Posterior cingulate gyrus (tissue), 11 donors: ENCODE data around the gene CEP128.
"Not testable (repeated sequence)": the region's sequence is repeated elsewhere in the genome, so short reads cannot be mapped to it uniquely, and the experiment has no call there.

Source experiments
- DNase-seq, 10 donors: peaks; one replicate each; pipeline versions ENCODE4 v3.0.0 to v3.0.0-alpha.2; 2020 to 2021; ENCODE audit warnings: mixed read lengths in 3 of 10
- intact Hi-C: fragments of 100-400 bp; cut with DNase I; formaldehyde crosslinking; loops from one replicate; pipeline ENCODE4 v1.15.1; 2023

The CEP128 gene

DNA sequence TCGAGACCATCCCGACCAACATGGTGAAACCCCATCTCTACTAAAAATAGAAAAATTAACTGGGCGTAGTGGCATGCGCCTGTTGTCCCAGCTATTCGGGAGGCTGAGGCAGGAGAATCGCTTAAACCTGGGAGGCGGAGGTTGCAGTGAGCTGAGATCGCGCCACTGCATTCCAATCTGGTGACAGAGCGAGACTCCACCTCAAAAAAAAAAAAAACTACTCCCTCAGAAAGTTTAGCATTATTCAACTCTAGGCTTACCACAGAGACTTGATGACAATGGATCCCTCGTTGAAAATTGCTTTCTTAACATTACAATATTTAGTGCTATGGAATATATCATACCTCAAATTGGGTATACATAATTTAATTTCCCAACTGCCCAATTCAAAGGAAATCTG is 29.5 kb downstream of the CEP128 start:
- intact Hi-C loops, DNase-seq: not testable (repeated sequence)

DNA sequence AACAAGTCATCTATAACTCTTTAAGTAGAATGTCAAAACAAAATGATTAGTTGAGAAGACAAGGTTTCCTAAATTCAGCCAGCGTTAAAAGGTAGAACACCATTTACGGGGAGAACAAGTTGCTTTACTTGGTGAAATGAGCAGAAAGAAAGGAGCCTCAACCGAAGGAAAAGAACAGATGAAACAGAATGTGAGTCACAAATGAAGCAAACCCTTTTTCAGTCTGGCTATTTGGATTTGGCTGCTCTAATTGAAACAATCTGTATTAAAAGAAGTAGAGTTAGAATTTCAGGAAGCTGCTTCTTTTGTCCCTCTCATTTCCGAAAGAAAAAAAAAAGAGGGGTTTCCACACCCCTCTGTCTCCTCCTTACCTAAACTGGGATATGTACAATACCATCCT is 34.6 kb downstream of the CEP128 start:
- DNase-seq, result no peak
- intact Hi-C loops, result no loop called here

DNA sequence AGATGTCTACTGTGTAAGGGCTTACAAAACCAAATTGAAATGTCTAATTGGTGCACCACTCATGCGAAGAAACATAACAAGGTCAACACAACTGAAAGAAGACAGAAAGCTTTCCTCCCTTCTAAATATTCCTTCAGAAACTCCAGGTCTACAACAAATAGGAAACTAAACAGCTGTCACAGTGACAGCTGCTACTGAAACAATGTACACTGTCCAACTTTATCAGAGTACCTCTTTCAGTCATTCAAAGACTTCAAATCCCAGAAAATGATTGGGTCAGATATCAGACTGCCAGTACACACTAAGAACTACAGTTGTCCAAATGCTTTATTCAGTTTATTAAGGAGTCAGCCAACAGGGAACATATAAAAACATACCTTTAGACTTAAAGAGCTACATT is 35.2 kb downstream of the CEP128 start:
- no peak for DNase-seq
- intact Hi-C loops, result no loop called here

DNA sequence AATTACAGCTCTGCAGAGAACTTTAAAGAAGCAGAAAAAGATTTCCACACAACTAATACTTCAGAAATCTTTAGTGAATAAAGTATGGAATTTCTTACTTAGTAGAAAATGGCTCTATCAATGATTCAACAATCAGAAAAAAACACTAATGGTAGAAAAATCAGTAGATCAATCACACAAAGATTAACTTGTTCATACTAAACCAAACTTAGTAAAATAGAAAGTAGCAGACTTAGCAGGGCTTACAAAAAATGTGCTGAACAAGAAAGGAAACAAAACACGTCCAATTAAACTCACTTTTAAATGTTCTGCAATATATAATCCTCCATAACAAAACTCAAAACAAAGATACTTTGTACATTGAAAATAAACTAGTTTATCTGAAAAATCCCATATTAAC is 38.9 kb downstream of the CEP128 start:
- intact Hi-C loops, result no loop called here
- DNase-seq, result no peak

DNA sequence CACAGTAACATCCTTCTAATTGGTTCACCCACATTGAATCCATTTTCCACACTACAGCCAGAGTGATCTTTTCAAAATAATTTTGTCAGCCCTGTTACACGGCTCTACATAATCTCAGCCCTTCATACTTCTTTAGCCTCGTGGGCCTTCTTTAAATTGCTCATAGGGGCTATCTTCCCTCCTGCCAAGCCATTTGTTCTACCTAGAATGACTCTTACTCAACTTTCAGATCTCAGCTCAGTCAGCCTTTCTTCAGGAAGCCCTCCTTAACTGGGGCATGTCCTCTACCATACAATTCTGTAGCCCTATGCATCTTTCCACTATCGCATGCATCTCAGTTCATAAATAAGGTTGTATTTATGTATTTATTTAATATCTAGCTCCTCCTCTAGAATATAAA is 39.7 kb downstream of the CEP128 start:
- intact Hi-C loops, result no loop called here
- no peak for DNase-seq

DNA sequence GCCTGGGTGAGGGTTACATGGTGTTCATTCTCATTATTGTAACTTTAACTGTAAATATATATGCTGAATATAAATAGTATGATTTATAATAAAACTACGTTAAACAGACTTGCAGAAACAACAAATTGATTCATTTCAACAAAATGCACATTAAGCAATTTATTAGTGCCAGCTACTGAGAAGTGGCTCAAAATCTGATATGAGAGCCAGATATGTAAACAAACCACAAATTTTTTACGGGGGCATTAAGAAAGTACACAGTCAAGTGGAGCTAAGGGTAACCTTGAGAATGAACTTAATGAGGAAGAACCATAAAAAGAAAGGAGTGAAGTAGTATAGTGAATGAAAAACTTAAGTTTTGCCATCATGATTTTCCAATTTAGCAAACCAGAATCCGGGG is 40.3 kb downstream of the CEP128 start:
- intact Hi-C loops, result no loop called here
- no peak for DNase-seq

DNA sequence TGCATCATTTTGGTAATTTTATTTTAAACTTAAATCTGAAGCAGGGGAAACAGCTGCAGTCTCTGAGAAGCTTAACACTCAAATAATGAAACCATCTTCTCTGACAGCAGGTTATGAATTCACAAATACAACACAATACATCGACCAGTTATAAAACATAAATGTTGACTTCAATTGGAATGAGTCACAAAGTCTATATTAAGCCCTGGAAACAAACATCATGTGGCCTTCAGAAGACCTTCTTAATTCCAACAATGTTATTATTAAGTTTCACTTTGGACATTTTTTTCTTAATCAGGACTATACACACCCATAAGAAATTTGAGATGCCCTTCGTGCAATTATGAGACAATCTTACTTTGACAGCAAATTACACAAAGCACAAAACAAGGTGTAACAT is 68.9 kb downstream of the CEP128 start:
- DNase-seq, result no peak
- intact Hi-C loops, result no loop called here

DNA sequence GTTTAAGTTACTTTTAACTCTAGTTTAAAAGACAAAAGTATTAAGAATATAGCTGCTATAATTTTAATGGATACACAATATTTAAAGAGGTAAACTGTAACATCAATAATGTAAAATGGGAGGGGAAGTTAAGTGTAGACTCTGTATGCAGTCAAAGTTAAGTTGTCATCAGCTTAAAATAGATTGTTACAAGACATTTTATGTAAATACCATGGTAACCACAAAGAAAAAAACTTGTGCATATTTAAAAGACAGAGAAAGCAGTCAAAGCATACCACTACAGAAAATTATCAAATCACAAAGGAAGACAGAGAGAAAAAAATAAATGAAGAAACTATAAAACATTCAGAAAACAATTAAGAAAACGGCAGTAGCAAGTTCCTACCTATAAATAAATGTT is 73.3 kb downstream of the CEP128 start:
- DNase-seq, result no peak
- intact Hi-C loops, result no loop called here

DNA sequence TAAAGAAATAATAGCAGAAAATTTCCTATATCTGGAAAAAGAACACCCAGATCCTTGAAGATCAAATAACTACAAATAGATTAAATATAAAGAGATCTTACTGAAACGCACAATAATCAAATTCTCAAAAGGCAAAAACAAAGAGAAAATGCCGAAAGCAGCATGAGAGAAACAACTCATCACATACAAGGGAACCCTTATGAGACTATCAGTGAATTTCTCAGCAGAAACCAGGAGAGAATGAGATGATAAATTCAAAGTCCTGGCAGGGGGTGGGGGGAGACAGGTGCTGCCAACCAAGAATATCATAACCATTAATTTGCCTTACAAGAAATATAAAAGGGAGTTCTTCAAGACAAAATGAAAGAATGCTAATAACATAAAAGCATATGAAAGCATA is 73.7 kb downstream of the CEP128 start:
- intact Hi-C loops, result no loop called here
- no peak for DNase-seq

DNA sequence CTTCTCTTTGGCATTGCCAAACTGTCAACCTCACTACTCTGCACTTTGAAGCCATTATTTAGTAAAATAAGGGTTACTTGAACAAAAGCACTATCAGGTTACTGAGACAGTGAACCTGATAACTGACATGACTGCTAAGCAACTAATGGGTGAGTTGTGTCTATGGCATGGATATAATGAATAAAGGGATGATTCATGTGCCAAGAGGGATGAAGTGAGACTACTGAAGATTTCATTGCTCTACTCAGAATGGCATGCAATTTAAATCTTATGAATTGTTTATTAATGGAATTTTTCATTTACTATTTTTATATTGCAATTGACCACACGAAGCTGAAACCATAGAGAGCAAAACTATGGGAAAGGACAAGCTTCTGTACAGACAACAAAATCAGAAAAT is 74.4 kb downstream of the CEP128 start:
- intact Hi-C loops, result no loop called here
- DNase-seq, result no peak

DNA sequence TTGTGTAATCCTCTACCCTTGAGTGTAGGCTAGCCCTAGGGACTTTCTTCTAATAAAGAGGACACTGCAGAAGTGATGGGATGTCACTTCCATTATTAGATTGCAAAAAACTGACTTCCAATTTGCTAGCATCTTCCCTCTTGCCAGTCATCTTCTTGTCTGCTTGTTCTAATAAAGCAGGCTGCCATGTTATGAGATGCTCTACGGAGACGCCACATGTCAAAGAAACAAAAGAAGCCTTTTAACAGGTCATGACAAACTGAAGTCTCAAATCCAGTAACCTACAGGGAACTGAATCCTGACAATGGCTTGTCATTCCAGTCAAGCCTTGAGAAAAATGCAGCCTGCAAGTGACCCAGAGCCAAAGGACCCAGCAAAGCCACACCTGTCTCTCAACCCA is 76.0 kb downstream of the CEP128 start:
- intact Hi-C loops, result no loop called here
- no peak for DNase-seq

DNA sequence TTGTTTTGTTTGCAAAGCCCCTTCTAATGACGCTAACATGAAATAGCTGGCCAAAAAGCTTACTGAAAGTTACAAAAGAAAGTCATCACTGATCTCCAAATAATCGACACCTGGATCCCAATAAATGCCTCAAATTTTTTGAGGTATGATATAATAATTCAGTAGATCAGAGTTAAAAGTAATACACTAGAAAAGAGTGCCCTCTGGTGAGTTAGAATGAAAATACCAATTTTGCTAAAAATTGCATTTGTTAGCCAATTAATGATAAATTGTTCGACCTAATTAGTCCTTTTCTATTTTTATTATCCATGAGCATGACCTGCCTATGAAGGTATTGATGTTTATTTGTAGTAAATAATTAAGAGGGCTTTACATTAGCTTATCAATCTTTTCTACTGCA is 78.6 kb downstream of the CEP128 start:
- intact Hi-C loops, result no loop called here
- no peak for DNase-seq

DNA sequence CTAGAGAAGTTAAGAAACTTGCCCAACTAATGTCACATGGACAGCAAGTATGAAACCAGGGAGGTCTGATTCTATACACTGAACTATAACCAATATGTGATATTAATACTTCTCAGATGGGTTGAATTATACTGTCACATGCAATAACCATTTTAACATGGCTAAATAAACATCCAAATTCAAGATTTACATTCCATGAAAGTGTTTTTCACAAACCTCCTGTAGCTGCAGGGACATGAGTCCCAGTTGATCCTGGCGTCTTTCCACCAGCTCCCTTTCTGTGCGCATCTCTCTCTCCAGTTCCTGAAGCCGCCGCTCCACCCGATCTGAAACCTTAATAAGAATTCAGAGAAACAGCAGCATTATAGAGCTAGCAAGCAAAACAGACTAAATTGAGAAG is 79.0 kb downstream of the CEP128 start:
- DNase-seq, result no peak
- intact Hi-C loops, result no loop called here

DNA sequence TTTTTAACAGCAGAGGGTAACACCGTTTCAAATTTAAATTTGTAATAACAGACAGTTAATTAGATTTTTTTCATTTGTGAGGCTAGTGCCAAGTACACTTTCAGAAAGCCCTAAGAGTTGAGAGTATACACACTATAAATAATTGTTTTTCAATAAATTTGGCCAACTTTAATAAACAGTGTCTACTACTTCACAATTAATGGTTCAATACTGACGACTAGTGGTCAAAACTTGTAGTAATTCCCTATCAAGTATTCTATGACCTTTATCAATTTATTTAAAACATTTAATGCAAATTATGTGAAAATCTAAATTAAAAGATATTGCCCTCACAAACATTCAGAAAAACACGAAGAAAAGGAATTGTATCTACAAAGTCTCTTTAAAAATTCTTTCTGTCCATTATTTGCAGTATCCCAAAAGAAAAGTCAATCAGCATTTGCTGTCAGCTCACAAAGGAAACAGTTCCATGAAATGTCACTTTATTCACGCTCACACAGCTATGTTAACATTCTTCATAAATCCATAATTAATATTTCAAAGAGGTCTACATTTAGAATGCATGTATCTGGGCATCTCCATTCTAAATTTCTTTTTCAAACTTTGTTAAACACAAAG is 91.2 kb downstream of the CEP128 start:
- no peak for DNase-seq
- intact Hi-C loops, result loop anchor here (1.0 kb wide), 1 partner anchor 794 kb away; no protein-coding TSS in a partner anchor

DNA sequence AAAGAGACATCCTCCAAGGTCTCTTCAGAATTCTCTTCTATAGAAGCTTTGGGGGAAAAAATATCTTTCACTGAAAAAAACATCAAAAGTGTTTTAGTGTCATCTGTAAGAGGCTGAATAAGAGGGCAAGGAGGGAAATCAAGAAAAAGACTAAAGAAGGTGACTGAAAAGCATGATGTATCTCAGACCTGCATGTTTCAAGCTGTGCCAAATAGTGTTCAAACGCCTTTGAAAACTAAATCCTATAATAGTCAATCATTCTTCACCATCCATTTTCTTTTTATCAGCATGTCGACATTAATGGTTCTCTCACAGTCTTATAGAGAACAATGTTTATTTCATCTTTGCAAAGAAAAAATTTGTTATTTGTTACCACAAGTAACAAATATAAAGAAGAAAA is 94.5 kb downstream of the CEP128 start:
- DNase-seq, result no peak
- intact Hi-C loops, result loop anchor here (10.0 kb wide), 1 partner anchor 632 kb away; the partner anchor contains the start of gene DIO2

DNA sequence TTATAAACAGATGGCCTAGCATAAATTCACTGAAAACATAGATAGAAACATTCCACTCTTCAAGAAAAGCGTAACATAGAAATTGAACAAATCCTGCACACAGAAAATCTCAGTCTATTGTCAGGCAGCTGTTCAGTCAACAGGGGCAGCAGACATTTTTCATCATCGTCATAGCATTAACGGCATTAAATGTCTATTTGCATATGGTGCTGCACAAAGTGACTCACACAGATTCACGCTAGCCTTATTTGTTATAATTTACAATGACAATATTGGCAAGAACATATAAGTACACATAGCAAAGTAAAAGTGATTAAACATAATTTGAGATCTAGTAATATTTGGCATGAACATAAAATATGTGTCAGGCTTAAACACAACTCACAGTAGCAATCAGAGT is 95.7 kb downstream of the CEP128 start:
- intact Hi-C loops, result loop anchor here (10.0 kb wide), 1 partner anchor 631 kb away; the partner anchor contains the start of gene DIO2
- DNase-seq, result no peak

DNA sequence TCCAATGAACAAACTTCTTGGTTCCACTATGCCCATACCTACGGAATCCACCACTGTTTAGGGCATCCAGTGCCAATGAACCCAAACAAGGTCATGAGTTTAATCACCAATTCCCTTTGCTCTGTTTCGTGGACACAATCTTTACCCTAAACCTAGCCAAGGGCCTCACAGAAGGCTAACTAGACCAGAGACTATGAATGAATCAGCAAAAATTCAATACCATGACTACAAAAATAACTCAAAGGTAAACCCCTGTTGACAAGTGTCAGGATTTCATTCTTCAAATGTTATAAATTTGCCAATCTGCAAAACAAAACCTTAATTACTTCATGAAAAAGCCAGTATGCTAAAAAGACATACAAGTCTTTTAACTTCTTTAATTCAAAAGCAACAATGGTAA is 96.7 kb downstream of the CEP128 start:
- intact Hi-C loops, result loop anchor here (10.0 kb wide), 1 partner anchor 630 kb away; the partner anchor contains the start of gene DIO2
- DNase-seq, result no peak

DNA sequence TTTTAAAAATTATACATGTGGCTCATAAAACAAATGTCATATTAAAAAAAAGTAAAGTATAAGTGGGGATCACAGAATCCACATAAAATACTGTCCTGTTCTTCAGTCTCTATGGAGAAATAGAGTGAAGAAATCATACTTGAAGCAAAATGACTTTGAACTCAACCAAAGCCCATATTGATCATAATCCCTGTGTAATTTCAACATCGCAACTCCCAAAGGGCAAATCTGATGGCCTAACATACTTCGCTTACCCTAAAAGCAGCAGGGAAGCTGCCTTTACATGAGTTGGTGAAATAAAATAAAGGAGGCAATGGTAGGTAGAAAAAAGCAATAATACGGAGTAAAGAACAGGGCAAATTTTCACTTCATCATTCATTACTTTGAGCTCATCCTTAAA is 101.8 kb downstream of the CEP128 start:
- intact Hi-C loops, result loop anchor here (10.0 kb wide), 1 partner anchor 625 kb away; the partner anchor contains the start of gene DIO2
- no peak for DNase-seq

DNA sequence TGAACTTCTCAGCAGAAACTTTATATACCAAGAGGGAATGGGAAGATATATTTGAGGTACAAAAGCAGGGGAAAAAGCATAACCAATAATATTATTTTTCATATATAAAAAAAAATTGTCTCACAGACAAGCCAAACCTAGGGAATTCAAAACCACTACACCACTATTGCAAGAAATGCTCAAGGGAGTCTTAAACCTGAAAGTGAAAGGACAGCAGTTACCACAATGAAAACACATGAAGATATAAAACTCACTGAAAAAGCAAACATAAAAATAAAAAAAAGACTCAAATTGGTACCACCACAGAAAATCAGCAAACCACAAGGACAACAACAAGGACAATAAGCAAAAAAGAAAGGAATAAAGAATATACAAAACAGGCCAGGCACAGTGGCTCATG is 131.9 kb downstream of the CEP128 start:
- no peak for DNase-seq
- intact Hi-C loops, result no loop called here

DNA sequence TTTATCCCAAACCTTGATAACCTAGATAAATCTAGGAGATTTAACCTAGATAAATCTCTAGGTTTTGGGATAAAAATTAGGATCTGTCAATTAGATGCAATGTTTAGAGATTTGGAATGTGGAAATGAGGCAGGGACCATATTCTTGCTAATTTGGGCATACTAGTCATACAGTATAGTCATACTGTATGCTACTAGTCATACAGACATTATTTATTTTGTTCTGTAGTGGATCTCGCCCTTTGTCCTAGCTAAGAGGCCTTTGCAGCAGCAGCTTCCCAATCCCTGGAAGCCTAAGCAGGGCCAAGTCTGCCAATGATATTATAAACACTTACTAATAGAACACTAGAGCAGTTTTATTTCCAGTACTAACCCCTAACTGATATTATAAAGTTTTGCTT is 136.4 kb downstream of the CEP128 start:
- intact Hi-C loops, result no loop called here

DNA sequence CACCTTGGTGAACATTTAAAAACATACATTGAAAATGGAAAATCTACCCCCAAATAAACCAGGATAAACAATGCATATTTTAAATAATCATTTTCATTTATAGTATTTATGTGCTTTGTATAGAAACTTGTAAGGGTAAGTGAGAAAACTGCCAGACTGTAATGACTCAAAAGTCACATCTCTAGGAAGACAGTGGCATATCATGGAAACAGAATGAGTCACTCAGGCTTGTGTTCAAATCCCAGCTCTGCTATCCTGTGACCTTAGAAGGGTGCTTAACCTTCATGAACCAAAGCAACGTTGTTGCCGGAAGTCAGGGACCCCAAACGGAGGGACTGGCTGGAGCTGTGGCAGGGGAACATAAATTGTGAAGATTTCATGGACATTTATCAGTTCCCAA is 142.7 kb downstream of the CEP128 start:
- intact Hi-C loops, result no loop called here

More for the DNA sequence above, 136.4 kb downstream of the CEP128 start:
- no peak for DNase-seq

DNA sequence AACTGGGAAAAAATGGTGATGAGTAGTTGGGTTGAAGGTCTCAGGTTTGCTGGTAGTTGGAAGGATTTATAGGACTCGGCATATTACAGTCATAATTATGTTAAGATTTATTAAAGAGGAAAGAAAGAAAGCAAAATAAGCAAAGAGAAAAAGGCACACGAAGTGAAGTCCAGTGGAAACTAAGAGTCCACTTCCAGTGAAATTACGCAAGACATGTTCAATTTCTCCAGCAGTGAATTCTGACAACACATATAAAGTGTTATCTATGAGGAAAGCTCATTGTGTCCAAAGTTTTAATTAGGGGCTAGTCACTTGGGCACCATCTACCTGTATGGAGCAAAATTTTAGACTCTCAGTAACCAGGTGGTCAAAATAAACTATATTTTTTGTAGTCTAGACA is 143.3 kb downstream of the CEP128 start:
- no peak for DNase-seq
- intact Hi-C loops, result no loop called here

More for the DNA sequence above, 142.7 kb downstream of the CEP128 start:
- DNase-seq, result no peak

DNA sequence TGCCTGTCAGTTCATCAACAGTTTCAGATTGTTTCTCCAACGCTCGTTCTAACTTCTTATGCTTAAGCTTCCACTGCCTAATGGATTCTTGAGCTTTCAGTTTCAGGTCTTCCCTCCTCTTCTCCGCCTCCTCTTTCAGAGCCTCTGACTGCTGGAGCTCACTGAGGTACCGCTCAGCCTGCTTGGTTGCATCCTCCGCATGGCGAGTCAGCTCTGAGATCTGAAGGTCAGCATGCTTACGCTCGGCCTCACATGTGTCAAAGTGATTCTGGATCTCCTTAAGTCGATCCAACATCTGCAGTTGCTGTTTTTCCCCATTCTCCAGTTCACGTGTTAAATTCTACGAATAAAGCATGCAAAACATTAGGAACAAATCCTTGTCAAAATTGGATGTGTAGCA is 148.8 kb downstream of the CEP128 start:
- intact Hi-C loops, result no loop called here
- DNase-seq, result no peak
